Right lobe of liver (tissue), 4 donors: Measurements from ENCODE around the gene NKIRAS2.

Experiments used
- CTCF ChIP-seq, 4 donors: fragments of 200-600 bp in 3 of 4; fragments of 450-650 bp in 1 of 4; IDR thresholded peaks; one replicate each; pipeline versions ENCODE4 v1.5.1 to v1.8.0; 2016 to 2022; ENCODE audit warnings: antibody characterized with exemption in 4 of 4, mild to moderate bottlenecking in 2 of 4
- POLR2A ChIP-seq: fragments of 450-650 bp; IDR thresholded peaks from one replicate; pipeline ENCODE4 v1.6.1; 2017; ENCODE audit warnings: antibody characterized with exemption, mild to moderate bottlenecking
- donor health status: DM: no; HTN: no; CAD: no.
- donor health status: DM: no; HTN: no; CAD: no.
- donor health status: DM: no; HTN: yes; CAD: no.

- TF ChIP-seq CTCF (IDR thresholded peaks at IDR 0.05): no peak
- TF ChIP-seq POLR2A: no peak
Observed at GRCh38 chr17:42060231-42060630, 40.3 kb downstream of the NKIRAS2 start.
